A549 (cell line): Measurements from ENCODE around the gene ALDH16A1. TPM values are rescaled to one million over a fixed set of nuclear protein-coding genes. Genes with fewer than 3 reads are reported as not detected.

Source experiments
- ATAC-seq, 2 experiments: fragments of 200-7000 bp in 1 of 2; fragments of >200 bp in 1 of 2; cut with Nextera tagmentation in 1 of 2; cut with Tn5 transposase in 1 of 2; 3 replicates each; pipeline versions ENCODE4 v1.8.0 to v1.9.1; 2018 to 2020; ENCODE audit warnings: mild to moderate bottlenecking in 1 of 2, moderate library complexity in 1 of 2
- CTCF ChIA-PET: fragments of 300-600 bp; sonication (Branson Sonifier 250); formaldehyde crosslinking; extraction: SDS; loops from one replicate; lab custom pipeline; 2021; ENCODE audit warnings: antibody characterized with exemption, inconsistent platforms; lab: Yijun Ruan, JAX
- POLR2A ChIA-PET: fragments of 350-600 bp; formaldehyde crosslinking; extraction: SDS; loops from one replicate; lab custom pipeline; 2021; ENCODE audit warnings: antibody characterized with exemption, inconsistent platforms; lab: Yijun Ruan, JAX
- DNase-seq, 2 experiments: peaks; one replicate each; pipeline versions ENCODE4 v3.0.0 to v3.0.0-alpha.2; 2011 to 2016; ENCODE audit warnings: low read depth in 1 of 2, low spot score in 1 of 2
- FAIRE-seq: peaks from 2 replicates; lab custom pipeline; 2011; peaks lifted over from hg19 to GRCh38; lab: Jason Lieb, UNC
- H3K27ac ChIP-seq, 2 experiments: fragments of >200 bp; sonication (Bioruptor Twin); formaldehyde crosslinking; 3 replicates each; pipeline ENCODE4 v1.5.1; 2016 to 2017
- H3K4me1 ChIP-seq: fragments of >200 bp; sonication (Bioruptor Twin); formaldehyde crosslinking; 3 replicates; pipeline ENCODE4 v1.6.1; 2016
- H3K4me2 ChIP-seq: fragments of >200 bp; sonication (Bioruptor Twin); formaldehyde crosslinking; 3 replicates; pipeline ENCODE4 v1.6.1; 2016
- H3K4me3 ChIP-seq: fragments of >200 bp; sonication (Bioruptor Twin); formaldehyde crosslinking; 3 replicates; pipeline ENCODE4 v1.5.1; 2016
- H3K9me3 ChIP-seq: fragments of >200 bp; sonication (Bioruptor Twin); formaldehyde crosslinking; 3 replicates; pipeline ENCODE4 v1.6.1; 2016
- BHLHE40 ChIP-seq: IDR thresholded peaks from 2 replicates; pipeline ENCODE4 v1.6.1; 2012; ENCODE audit warnings: low read depth, low read length, inconsistent platforms
- CBX8 ChIP-seq: fragments of 200-600 bp; sonication (generic); IDR thresholded peaks from 2 replicates; pipeline ENCODE4 v1.6.1; 2016
- FOSB ChIP-seq: fragments of 250-450 bp; sonication (Bioruptor Pico); IDR thresholded peaks from 2 replicates; pipeline ENCODE4 v1.5.0; 2020; ENCODE audit warnings: mild to moderate bottlenecking, moderate library complexity
- FOSL2 ChIP-seq, 2 experiments: fragments of 450-650 bp in 1 of 2; fragments of >200 bp in 1 of 2; sonication (Bioruptor Twin) in 1 of 2; formaldehyde crosslinking; IDR thresholded peaks; 2 replicates each; pipeline versions ENCODE4 v1.5.0 to v1.6.1; 2016 to 2020; ENCODE audit warnings: mild to moderate bottlenecking in 1 of 2, moderate library complexity in 1 of 2
- FOXS1 ChIP-seq: fragments of 250-450 bp; sonication (Bioruptor Pico); IDR thresholded peaks from 2 replicates; pipeline ENCODE4 v1.5.0; 2020; ENCODE audit warnings: mild to moderate bottlenecking, moderate library complexity
- HOXA7 ChIP-seq: fragments of 250-450 bp; sonication (Bioruptor Pico); IDR thresholded peaks from 2 replicates; pipeline ENCODE4 v1.5.0; 2020; ENCODE audit warnings: mild to moderate bottlenecking, moderate library complexity
- RCOR1 ChIP-seq: fragments of 150-350 bp; IDR thresholded peaks from 2 replicates; pipeline ENCODE4 v1.6.1; 2014; ENCODE audit warnings: antibody characterized with exemption, low read length, low read depth
- RFX5 ChIP-seq: fragments of 450-650 bp; IDR thresholded peaks from 2 replicates; pipeline ENCODE4 v1.7.1; 2014; ENCODE audit warnings: antibody characterized with exemption, mild to moderate bottlenecking, moderate library complexity
- ZFP36 ChIP-seq: fragments of 450-650 bp; IDR thresholded peaks from 2 replicates; pipeline ENCODE4 v1.6.1; 2014; ENCODE audit warnings: borderline replicate concordance; ENCODE audit not compliant: partially characterized antibody
- ZSCAN20 ChIP-seq: fragments of 250-450 bp; sonication (Bioruptor Pico); IDR thresholded peaks from 2 replicates; pipeline ENCODE4 v1.8.0; 2022; ENCODE audit warnings: mild to moderate bottlenecking, moderate library complexity
- WGBS: methylation state at CpG from one replicate; pipeline ENCODE4 v1.1.6; 2017; ENCODE audit errors: missing lambda C conversion rate; 5-methylcytosine and 5-hydroxymethylcytosine counted together
- polyA plus RNA-seq, 4 experiments: library from polyadenylated mRNA; depleted of rRNA in 3 of 4; stranded (reverse); fragments of >200 nt; fragmentation: RNase III in 1 of 4; extraction: RNeasy Plus Mini Kit Qiagen cat#74134 plus additional on column Dnase treatment in 1 of 4; gene quantifications; 2 replicates in 3 of 4; 3 replicates in 1 of 4; pipeline ENCODE4 v1.2.3, GENCODE V29; 2011 to 2017
- TF ChIP-seq, protein P1 (sequence below): fragments of >200 bp; sonication (Bioruptor Twin); formaldehyde crosslinking; IDR thresholded peaks from 2 replicates; pipeline ENCODE4 v1.6.1; 2016
- TF ChIP-seq, protein P2 (sequence below): fragments of 250-450 bp; sonication (Bioruptor Pico); IDR thresholded peaks from 2 replicates; pipeline ENCODE4 v1.5.0; 2021; ENCODE audit warnings: mild to moderate bottlenecking, moderate library complexity, borderline replicate concordance
- TF ChIP-seq, protein P3 (sequence below): IDR thresholded peaks from 2 replicates; pipeline ENCODE4 v1.6.1; 2012
- TF ChIP-seq, protein P4 (sequence below): fragments of >200 bp; sonication (Bioruptor Twin); formaldehyde crosslinking; IDR thresholded peaks from 3 replicates; pipeline ENCODE4 v1.5.1; 2016
- TF ChIP-seq, protein P5 (sequence below): fragments of 200-600 bp; sonication (generic); IDR thresholded peaks from 2 replicates; pipeline ENCODE4 v1.6.1; 2016; ENCODE audit warnings: antibody characterized with exemption, mild to moderate bottlenecking, moderate library complexity

ALDH16A1 gene
- polyA plus RNA-seq, 2 of the 4 experiments (the other 2 are of a cell fraction) = 10.2 to 23.0 TPM

DNA sequence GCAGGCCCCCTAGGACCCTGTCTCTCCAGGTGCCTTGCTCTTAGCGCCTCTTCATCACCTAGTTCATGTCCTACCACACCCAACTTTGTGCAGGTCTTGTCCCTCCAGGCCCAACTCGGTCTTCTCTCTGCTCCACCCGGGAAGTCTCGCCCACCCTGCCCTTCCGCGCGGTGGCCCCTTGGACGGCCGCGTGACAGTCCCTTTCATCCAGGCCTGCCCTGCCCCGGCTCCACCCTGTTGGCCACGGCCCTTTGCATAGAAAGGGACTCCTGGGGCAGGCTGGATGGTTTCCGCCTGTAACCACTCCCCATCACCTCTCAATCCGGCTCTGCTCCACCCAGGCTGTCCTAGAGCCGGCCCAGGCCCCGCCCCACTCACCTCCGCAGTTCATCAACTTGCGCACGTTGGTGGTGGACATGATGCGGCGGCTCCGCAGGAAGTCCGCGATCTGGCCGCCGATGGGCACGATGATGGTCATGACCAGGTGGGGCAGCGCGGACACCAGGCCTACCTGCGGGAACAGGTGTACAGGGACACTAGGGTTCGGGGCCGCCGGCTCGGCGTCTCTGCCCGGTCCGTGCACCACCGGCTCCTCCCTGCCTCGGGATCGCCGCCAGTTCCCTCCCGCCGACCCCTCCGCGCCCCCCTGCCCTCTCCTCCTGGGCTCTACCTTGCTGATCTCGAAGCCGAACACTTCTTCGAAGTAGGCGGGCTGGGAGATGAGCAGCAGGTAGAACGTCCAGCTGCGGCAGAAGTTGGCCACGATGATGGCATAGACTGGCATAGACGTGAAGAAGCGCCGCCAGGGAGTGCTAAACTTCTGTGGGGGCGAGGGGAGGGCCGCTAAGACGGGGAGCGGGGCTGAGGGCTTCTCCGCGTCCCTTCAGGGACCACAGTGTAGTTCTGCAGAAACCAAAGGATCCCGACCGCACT is 20.6 kb upstream of the ALDH16A1 start:
- TF ChIP-seq, protein P1, sequence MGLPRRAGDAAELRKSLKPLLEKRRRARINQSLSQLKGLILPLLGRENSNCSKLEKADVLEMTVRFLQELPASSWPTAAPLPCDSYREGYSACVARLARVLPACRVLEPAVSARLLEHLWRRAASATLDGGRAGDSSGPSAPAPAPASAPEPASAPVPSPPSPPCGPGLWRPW = no peak
- TF ChIP-seq, protein P2, sequence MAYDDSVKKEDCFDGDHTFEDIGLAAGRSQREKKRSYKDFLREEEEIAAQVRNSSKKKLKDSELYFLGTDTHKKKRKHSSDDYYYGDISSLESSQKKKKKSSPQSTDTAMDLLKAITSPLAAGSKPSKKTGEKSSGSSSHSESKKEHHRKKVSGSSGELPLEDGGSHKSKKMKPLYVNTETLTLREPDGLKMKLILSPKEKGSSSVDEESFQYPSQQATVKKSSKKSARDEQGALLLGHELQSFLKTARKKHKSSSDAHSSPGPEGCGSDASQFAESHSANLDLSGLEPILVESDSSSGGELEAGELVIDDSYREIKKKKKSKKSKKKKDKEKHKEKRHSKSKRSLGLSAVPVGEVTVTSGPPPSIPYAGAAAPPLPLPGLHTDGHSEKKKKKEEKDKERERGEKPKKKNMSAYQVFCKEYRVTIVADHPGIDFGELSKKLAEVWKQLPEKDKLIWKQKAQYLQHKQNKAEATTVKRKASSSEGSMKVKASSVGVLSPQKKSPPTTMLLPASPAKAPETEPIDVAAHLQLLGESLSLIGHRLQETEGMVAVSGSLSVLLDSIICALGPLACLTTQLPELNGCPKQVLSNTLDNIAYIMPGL (CRISPR knock-in tag) = no peak
- TF ChIP-seq, protein P3, sequence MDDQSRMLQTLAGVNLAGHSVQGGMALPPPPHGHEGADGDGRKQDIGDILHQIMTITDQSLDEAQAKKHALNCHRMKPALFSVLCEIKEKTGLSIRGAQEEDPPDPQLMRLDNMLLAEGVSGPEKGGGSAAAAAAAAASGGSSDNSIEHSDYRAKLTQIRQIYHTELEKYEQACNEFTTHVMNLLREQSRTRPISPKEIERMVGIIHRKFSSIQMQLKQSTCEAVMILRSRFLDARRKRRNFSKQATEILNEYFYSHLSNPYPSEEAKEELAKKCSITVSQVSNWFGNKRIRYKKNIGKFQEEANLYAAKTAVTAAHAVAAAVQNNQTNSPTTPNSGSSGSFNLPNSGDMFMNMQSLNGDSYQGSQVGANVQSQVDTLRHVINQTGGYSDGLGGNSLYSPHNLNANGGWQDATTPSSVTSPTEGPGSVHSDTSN = no peak
- TF ChIP-seq BHLHE40 (no peak), FOXS1 (CRISPR knock-in tag) (no peak), ZSCAN20 (no peak), CBX8 (no peak), RCOR1 (no peak), RFX5 (no peak), HOXA7 (CRISPR knock-in tag) (no peak), FOSL2 (IDR thresholded peaks at IDR 0.05) (no peak), FOSL2 (CRISPR knock-in tag; IDR thresholded peaks at IDR 0.05) (no peak), ZFP36 (no peak), FOSB (no peak)
- TF ChIP-seq, protein P4, sequence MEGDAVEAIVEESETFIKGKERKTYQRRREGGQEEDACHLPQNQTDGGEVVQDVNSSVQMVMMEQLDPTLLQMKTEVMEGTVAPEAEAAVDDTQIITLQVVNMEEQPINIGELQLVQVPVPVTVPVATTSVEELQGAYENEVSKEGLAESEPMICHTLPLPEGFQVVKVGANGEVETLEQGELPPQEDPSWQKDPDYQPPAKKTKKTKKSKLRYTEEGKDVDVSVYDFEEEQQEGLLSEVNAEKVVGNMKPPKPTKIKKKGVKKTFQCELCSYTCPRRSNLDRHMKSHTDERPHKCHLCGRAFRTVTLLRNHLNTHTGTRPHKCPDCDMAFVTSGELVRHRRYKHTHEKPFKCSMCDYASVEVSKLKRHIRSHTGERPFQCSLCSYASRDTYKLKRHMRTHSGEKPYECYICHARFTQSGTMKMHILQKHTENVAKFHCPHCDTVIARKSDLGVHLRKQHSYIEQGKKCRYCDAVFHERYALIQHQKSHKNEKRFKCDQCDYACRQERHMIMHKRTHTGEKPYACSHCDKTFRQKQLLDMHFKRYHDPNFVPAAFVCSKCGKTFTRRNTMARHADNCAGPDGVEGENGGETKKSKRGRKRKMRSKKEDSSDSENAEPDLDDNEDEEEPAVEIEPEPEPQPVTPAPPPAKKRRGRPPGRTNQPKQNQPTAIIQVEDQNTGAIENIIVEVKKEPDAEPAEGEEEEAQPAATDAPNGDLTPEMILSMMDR = no peak
- TF ChIP-seq, protein P5, sequence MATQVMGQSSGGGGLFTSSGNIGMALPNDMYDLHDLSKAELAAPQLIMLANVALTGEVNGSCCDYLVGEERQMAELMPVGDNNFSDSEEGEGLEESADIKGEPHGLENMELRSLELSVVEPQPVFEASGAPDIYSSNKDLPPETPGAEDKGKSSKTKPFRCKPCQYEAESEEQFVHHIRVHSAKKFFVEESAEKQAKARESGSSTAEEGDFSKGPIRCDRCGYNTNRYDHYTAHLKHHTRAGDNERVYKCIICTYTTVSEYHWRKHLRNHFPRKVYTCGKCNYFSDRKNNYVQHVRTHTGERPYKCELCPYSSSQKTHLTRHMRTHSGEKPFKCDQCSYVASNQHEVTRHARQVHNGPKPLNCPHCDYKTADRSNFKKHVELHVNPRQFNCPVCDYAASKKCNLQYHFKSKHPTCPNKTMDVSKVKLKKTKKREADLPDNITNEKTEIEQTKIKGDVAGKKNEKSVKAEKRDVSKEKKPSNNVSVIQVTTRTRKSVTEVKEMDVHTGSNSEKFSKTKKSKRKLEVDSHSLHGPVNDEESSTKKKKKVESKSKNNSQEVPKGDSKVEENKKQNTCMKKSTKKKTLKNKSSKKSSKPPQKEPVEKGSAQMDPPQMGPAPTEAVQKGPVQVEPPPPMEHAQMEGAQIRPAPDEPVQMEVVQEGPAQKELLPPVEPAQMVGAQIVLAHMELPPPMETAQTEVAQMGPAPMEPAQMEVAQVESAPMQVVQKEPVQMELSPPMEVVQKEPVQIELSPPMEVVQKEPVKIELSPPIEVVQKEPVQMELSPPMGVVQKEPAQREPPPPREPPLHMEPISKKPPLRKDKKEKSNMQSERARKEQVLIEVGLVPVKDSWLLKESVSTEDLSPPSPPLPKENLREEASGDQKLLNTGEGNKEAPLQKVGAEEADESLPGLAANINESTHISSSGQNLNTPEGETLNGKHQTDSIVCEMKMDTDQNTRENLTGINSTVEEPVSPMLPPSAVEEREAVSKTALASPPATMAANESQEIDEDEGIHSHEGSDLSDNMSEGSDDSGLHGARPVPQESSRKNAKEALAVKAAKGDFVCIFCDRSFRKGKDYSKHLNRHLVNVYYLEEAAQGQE = no peak
- WGBS = 71% methylated on average over 59 of the region's 63 CpGs
- Histone ChIP-seq H3K4me3 (no peak overlapping the region), H3K27ac (no peak overlapping the region), H3K4me1 (peaks cover 11% of the 10 kb centered on the region), H3K4me2 (no peak overlapping the region), H3K9me3 (no peaks in the 10 kb centered on the region; the same call in 2 of the 3 replicates)
- DNase-seq = no peak
- no peak for ATAC-seq
- no peak for FAIRE-seq
- ChIA-PET POLR2A (no interaction called here), CTCF (interaction anchor here (0.7 to 13.8 kb wide), 11 partner anchors 8 to 234 kb away, joined by 3 to 141 read pairs (median 6); partner anchors contain the start of gene GFY)
